GM15510 (cell line): ENCODE measurements around the gene CEP112.

Source experiments
- POLR2A ChIP-seq: IDR thresholded peaks from 3 replicates; pipeline ENCODE4 v1.6.1; 2011; ENCODE audit warnings: borderline replicate concordance; ENCODE audit not compliant: insufficient read length; ENCODE audit errors: extremely low read depth

CEP112 gene

DNA sequence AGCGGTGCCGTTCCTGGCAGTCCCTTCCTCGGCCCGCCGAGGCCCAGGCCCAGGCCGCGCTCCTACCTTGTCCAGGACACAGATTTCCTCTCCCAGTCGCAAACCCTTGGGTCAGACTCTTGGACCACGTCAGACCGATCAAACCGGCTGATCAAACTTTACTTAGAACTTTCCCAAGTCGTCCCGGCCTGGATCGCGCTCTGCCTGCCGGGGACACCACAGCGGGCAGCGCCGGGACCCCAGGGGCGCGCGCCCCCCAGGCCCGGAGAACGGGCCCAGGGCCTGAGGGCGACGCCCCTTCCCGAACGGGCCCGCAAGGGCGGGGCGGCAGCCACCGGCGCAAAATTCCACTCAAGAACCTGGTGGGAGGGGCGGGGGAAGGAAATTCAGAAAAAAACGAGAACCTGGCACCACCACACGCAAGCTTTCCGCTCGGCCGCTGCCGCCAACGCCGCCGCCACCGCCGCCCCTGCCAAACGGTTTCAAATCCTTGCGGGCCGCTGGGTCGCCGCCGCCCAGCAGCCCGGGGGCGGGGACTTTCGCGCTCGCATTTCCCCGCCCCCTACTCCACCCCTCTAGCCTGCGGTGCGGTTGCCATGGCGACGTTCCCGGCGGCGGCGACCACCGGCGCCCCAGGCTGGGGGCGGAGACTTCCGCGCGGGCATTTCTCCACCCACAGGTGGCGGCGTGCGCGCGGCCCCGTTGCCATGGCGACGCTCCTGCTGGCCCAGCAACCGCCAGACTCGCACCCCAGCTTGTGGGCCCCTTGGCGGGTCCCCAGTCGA lies at the start of gene CEP112:
TSS of gene CEP112 (minus strand) at position 541 of the 785 bp plus-strand sequence.
- no peak for TF ChIP-seq POLR2A

DNA sequence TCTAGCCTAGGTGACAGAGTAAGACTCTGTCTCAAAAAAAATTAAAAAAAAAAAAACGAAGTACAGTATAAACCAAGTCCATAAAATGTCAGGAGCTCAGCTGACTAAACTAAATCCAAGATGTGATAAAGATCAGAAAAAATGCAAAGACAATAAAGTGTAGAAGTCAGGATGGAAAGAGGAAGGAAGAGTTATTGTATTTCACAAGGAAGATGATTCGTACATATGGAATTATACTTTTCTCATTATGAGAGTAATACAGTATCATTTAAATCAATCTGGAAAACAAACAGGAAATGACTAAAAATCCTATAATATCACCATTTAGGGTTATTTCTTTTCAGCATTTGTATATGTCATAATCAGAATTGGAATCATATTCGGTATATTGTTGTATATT lies 48.7 kb upstream of the CEP112 start:
- no peak for TF ChIP-seq POLR2A

DNA sequence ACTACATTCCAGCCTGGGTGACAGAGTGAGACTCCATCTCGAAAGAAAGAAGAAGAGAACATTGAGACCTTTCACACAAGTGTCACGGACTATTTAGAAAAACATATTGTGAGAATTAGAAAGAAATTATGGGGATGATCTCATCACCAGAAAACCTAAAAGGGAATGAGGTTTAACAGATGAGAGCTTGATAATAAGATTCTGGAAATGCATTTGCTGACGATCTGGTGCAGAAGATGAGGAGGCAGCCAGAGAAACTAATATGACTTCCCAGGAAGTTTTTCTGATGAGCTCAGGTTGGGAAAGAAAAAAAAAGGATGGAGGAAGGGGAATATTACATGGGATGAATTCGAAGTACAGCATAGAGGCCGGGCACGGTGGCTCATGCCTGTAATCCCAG lies 48.1 kb upstream of the CEP112 start:
- no peak for TF ChIP-seq POLR2A

DNA sequence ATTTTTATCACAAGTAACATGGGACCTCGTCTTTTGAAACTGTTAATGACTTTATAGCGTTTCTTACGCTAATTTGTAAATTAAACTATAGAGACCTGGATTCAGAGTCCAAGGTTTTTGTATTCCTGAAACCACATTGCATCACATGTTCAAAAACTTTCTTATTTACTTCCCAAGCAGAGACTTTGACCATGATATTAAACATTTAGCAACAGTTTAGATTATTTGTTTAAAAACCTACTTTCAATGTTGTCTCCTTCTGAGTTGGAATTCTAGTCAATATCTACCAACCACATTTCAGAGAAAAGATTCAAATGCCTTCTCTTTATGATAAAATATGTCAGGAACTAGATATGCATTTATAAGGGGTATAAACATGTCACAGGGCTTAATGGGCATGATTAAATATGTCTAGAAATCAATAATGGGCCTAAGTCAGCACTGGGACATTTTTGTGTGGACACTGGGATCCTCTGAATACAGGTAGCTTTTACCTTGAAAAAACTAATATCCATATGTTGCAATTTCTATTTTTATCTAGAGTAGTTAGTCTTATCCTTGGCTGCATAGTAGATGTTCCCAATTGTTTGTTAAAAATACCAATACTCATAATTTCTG lies 43.6 kb upstream of the CEP112 start:
- TF ChIP-seq POLR2A: no peak

DNA sequence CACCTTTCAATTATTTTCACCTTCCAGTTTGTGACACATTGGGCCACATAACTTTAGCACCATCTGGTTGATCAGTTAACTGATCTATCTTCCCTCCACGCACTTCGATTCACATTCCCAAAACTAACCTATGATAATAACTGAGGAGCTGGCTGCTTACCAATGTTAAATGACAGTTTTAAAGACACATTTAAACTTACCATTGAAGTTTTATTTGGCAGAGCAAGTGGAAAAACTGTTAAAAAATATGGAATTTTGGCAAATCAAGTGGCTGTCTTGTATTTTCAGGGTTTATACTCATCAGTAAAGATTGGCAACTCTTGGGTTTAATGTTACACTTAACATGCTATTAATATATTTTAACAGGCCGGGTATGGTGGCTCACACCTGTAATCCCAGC lies 42.7 kb upstream of the CEP112 start:
- no peak for TF ChIP-seq POLR2A

DNA sequence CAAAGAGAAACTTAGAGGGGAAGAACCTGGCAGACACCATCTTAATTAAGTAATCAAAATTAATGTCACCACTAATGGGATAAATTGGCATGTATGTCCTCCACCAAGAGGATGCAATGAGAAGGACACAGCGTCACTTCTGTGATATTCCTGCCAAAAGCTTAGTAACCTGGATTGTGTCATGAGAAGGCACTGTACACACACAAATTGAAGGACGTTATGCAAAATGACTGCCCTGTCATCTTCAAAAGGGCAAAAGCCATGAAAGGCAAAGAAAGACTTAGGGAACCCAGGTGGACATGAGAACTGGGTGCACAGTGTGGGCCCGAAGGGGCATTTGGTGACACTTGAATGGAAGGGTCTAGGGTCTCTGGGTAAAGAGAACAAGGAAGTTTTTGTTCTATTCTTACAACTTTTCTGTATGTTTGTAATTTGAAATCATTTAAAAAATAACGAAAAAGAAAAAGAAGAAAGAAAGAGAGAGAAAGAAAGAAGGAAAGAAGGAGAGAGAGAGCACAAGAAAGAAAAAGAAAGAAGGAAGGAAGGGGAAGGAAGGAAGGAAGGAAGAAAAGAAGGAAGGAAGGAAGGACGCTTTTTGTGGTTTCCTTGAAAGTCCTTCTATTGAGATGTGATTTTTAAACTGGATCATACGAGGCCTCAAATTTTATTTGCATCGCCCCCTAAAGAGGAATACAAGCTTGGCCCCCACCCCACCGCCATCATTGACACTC lies 41.3 kb upstream of the CEP112 start:
- TF ChIP-seq POLR2A: no peak

DNA sequence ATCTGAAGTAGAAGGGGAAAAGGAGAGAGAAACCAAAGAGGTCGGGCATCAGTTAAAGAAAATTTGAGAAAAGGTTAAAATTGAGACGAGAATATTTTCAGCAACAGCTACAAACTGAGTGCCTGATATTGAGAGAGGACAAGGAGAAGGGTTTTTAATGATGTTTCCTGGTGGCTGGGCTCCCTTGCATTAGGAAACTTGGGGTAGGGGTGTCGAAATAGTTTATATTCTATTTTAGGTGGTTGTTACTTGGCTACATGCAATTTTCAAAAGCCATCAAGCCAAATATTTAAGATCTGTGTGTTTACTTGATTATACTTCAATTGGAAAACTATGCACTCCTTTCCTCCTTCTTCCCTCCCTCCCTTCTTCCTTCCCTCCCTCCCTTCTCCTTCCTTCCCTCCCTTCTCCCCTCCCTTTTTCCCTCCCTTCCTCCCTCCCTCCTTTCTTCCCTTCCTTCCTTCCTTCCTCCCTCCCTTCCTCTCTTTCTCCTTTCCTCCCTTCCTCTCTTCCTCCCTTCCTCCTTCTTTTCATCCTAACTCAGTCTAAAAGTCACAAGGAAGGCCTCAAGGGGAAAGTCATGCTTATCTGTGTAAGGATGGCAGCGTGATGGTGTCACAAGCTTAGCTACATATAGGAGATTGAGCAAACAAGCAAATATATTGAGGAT lies 39.1 kb upstream of the CEP112 start:
- no peak for TF ChIP-seq POLR2A

DNA sequence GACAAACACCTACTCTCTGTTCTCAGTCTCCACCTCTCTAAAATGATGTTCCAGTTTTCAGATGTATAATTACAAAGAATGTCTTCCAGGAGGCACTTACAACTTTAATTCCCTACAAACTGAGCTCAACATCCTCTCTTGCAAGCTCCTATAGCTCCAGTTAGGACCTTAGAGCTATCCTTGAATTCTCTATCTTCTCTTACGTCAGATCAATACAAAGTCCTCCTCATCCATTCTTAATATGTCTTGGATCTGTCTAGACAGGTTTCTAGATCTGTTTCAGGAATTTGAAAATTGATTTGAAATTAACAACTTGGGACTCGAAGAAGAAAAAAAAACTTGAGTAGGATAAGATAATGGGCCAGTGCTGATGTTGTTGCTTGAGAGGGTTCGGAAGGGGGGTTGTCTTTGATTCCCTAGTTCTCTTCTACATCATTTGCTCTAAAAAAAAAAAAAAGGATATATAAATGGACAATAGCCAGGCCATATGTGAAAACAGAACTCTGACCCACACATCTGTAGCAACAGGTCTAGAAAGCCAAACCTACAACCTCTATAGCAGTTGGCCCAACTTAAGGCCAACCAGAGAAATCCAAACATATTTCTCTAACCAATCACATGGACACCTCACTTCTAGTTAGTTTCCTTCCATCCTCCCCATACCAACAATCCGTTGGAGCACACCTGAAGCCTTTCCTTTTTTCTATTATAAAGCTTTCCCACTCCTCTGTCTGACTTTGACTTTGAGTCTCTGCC lies 38.0 kb upstream of the CEP112 start:
- TF ChIP-seq POLR2A: no peak

DNA sequence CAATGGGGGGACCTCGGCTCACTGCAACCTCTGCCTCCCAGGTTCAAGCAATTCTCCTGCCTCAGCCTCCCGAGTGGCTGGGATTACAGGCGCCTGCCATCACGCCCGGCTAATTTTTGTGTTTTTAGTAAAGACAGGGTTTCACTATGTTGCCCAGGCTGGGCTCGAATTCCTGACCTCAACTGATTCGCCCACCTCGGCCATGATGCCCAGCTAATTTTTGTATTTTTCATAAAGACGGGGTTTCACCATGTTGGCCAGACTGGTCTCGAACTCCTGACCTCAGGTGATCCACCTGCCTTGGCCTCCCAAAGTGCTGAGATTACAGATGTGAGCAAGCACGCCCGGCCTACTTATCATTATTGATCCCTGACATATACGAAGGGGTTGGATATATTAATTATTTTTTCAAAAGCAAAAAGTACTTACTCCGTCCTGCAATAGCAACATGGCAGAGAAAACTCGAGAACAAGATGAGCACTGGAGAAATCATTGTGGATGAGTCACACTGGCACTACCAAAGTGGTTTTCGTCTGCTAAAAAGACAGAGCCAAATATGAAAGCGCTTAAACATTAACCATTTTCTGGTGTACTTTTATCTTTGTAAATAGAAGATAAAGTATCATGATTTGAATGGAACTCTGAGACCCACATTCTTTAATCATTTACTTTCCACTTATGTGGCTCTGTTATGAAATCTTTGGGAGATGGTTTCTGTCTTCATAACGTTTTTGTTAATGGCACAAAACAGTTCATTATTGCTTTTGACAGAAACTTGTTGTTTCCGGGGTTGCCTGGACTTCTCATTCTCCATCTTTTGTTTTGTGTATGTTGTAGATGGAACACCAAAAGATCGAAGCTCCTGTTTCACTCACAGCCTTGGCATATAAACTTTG lies 37.2 kb upstream of the CEP112 start, which contains the start of gene APOH:
TSS of gene APOH (minus strand) at position 529 of the 896 bp plus-strand sequence. CDS start at position 493, 36 bp downstream.
- TF ChIP-seq POLR2A: no peak

DNA sequence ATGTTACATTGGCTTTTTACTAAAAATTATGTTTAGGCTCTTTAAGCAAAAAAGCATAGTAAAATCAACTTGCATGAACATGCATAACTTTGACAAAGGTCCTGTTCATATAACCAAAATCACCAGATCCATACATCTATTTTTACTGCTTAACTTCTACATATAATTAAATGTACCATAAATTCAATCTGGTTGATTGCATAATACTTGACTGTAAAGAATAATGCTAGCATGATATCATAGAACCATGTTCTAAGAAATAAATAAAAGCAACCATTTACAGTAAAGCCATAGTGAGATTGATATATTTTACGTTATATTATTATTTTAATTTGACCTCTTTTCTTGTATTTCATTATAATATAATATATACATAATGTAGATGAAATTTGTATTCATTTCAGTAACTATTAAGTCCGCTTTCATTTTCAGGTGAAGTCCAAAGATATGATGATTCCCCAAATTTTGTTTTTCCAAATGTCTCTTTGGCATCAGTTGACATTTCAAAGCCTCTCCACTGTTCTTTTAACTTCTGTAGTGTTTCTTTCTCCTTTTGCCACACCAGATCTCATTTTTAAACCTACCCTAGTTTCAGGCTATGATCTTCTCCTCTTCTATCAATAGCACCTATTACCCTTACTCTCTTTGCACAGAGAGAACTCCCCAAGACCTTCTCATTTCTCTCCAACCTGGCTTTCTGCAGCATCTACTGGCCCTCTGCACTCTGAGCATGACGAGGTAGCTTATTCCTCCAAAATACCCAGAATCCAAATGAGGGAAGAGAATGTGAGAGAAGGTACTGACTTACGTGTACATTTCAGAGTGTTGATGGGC lies 35.5 kb upstream of the CEP112 start:
- TF ChIP-seq POLR2A: no peak

DNA sequence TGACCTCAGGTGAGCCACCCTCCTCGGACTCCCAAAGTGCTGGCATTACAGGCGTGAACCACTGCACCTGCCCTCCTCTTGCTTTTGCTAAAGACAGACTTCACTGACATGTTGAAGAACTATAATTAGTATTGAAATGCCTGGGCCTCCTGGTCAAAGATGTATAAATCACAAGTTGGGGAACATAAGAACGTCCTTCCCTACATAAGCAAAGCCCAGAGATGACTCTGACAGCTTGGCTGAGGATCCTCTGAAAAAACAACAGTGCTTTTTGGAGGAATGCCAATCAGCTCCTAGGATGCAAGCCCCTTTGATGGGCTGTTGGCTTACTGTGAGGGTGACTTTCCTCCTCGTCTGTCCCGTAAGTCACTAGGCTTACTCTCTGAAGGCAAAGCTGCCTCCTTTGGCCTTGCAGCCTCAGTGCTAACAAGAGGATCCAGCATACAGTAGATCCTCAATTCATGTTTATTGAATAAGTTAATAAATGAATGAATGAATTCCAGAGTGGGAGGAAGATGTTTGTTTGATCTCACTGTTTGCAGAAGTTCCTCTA lies 30.9 kb upstream of the CEP112 start:
- no peak for TF ChIP-seq POLR2A
